GM23338 (cell line): Measurements from ENCODE around the gene PPP1R18.
"Not testable (repeated sequence)": the region's sequence is repeated elsewhere in the genome, so short reads cannot be mapped to it uniquely, and the experiment has no call there.

Source experiments
- ZNF331 ChIP-seq: fragments of 250-450 bp; sonication (Bioruptor Pico); IDR thresholded peaks from 2 replicates; pipeline ENCODE4 v1.5.0; 2020; ENCODE audit warnings: low read depth, mild to moderate bottlenecking, moderate library complexity
- TF ChIP-seq, protein P1 (sequence below), 2 experiments: fragments of 200-600 bp in 1 of 2; sonication (generic) in 1 of 2; conservative IDR thresholded peaks; 2 replicates each; pipeline versions ENCODE4 v1.5.1 to v1.6.1; 2016 to 2017; ENCODE audit warnings: antibody characterized with exemption in 2 of 2, low read depth in 2 of 2, mild to moderate bottlenecking in 2 of 2, moderate library complexity in 1 of 2

DNA sequence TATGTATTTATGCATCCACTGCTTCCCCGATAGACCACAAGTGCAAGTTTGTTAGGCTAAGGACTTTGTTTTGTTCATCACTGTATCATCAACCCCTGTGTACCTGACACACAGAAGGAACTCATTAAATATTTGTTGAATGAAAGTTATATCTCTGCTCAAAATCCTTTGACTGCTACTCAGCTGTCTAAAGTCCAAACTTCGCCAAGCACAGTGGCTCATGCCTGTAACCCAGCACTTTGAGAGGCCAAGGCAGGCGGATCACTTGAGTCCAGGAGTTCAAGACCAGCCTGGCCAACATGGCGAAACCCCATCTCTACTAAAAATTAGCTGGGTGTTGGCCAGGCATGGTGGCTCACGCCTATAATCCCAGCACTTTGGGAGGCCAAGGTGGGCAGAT, 28.5 kb downstream of the PPP1R18 start:
- TF ChIP-seq, protein P1, sequence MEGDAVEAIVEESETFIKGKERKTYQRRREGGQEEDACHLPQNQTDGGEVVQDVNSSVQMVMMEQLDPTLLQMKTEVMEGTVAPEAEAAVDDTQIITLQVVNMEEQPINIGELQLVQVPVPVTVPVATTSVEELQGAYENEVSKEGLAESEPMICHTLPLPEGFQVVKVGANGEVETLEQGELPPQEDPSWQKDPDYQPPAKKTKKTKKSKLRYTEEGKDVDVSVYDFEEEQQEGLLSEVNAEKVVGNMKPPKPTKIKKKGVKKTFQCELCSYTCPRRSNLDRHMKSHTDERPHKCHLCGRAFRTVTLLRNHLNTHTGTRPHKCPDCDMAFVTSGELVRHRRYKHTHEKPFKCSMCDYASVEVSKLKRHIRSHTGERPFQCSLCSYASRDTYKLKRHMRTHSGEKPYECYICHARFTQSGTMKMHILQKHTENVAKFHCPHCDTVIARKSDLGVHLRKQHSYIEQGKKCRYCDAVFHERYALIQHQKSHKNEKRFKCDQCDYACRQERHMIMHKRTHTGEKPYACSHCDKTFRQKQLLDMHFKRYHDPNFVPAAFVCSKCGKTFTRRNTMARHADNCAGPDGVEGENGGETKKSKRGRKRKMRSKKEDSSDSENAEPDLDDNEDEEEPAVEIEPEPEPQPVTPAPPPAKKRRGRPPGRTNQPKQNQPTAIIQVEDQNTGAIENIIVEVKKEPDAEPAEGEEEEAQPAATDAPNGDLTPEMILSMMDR (conservative IDR thresholded peaks at IDR 0.05; ENCODE audit: low read depth in 2 of 2): not testable (repeated sequence)
- not testable (repeated sequence) for TF ChIP-seq ZNF331 (CRISPR knock-in tag)
